ENCODE results near the gene WDR88. TPM values are rescaled to one million over a fixed set of nuclear protein-coding genes. Genes with fewer than 3 reads are reported as not detected.

WDR88 gene
- total and polyA plus RNA-seq, 2 donors (not counting 3 experiments of a cell fraction or from before 2014, with no cell fraction given): not detected

- BruUV-seq (replicated peaks): no TSS peak
- H3K9ac ChIP-seq (replicated peaks; ENCODE audit: extremely low read depth, insufficient read depth, low read length): no peak overlapping the region
- peaks cover 29 to 39% of the 10 kb centered on the region in 2 experiments for H3K27me3 ChIP-seq (ENCODE audit: control insufficient read depth in 2 of 2, insufficient read depth in 2 of 2, low read length in 2 of 2)
- no peaks in the 10 kb centered on the region for H3K9me3 ChIP-seq (replicated peaks; ENCODE audit: control insufficient read depth, insufficient read depth, low read length)
- ChIA-PET CTCF (interaction anchor here (0.6 to 1.3 kb wide), 5 partner anchors 11 to 206 kb away, joined by 3 to 4 read pairs (median 3); no protein-coding TSS in a partner anchor), POLR2A (no interaction called here)
- DNase-seq (ENCODE audit: low read depth, low spot score) (no peak), FAIRE-seq (no peak)
- no peaks in the 10 kb centered on the region for H4K20me1 ChIP-seq (replicated peaks; ENCODE audit: control insufficient read depth, extremely low read depth, insufficient read depth, low read length)
- no peak overlapping the region for H2AFZ ChIP-seq (ENCODE audit: low read depth, low read length)
- dilution Hi-C loops (cut with MboI; ENCODE audit: extremely low pct_ligation_motif_present, low sequenced_read_pairs): no loop called here
- no peaks in the 10 kb centered on the region for H3K79me2 ChIP-seq (ENCODE audit: control insufficient read depth, insufficient read depth, low read length)
- H3K4me3 ChIP-seq (replicated peaks in 1 of 3; ENCODE audit: insufficient read depth in 1 of 3, low read depth in 1 of 3, low read length in 3 of 3): no peak overlapping the region
- intact Hi-C loops (cut with micrococcal nuclease): no loop called here
- H3K4me2 ChIP-seq (ENCODE audit: insufficient read depth, low read length): no peak overlapping the region
- no peak overlapping the region for H3K27ac ChIP-seq (ENCODE audit: insufficient read depth, low read depth, low read length)
- no peaks in the 10 kb centered on the region for H3K36me3 ChIP-seq (ENCODE audit: control insufficient read depth in 2 of 2, extremely low read depth in 1 of 2, insufficient read depth in 2 of 2, low read length in 2 of 2)
- TF ChIP-seq EZH2 (IDR thresholded peaks at IDR 0.05; ENCODE audit: borderline replicate concordance, low read depth, low read length, severe bottlenecking) (no peak), JUN (IDR thresholded peaks at IDR 0.05; ENCODE audit: borderline replicate concordance, insufficient read depth, insufficient read length, low read depth) (no peak), POLR2AphosphoS5 (IDR thresholded peaks at IDR 0.05; ENCODE audit: insufficient read depth, low read depth, low read length) (no peak), CTCF (IDR thresholded peaks at IDR 0.05; ENCODE audit: extremely low read depth in 1 of 2, insufficient read depth in 1 of 2, low read depth in 1 of 2, low read length in 2 of 2) (no peak), POLR2A (IDR thresholded peaks at IDR 0.05; ENCODE audit: low read depth, low read length) (no peak), MAX (IDR thresholded peaks at IDR 0.05; ENCODE audit: insufficient read depth, insufficient read length) (no peak), GATA2 (IDR thresholded peaks at IDR 0.05; ENCODE audit: insufficient read depth, insufficient read length, low read depth, low read length) (no peak), FOS (IDR thresholded peaks at IDR 0.05; ENCODE audit: borderline replicate concordance, insufficient read depth, low read length) (no peak)
- H3K9me1 ChIP-seq (replicated peaks; ENCODE audit: control insufficient read depth, extremely low read depth, insufficient read depth, low read length): no peaks in the 10 kb centered on the region
- no peaks in the 10 kb centered on the region for H3K4me1 ChIP-seq (ENCODE audit: control insufficient read depth, extremely low read depth, insufficient read depth, low read length)
These were observed 93.0 kb downstream of the WDR88 start for GRCh38 chr19:33224694-33225457.

Other genes with a start within 250 kb of the WDR88 start
- 46.2 and 46.4 TPM in 2 replicates for gene CEP89, start 160.2 kb upstream of the WDR88 start, total RNA-seq
- 25.1 and 32.9 TPM in 2 replicates for gene CEP89, start 160.2 kb upstream of the WDR88 start, polyA plus RNA-seq
- gene FAAP24, start 159.9 kb upstream of the WDR88 start, total RNA-seq: 4.4 and 5.5 TPM in 2 replicates
- gene FAAP24, start 159.9 kb upstream of the WDR88 start, polyA plus RNA-seq: 2.0 and 2.3 TPM in 2 replicates
- gene RHPN2, start 67.2 kb upstream of the WDR88 start, total RNA-seq: 2.7 and 3.3 TPM in 2 replicates
- 1.9 and 2.3 TPM in 2 replicates for gene RHPN2, start 67.2 kb upstream of the WDR88 start, polyA plus RNA-seq
- gene GPATCH1, start 50.9 kb upstream of the WDR88 start, total RNA-seq: 8.1 and 9.2 TPM in 2 replicates
- gene GPATCH1, start 50.9 kb upstream of the WDR88 start, polyA plus RNA-seq: 3.5 and 4.5 TPM in 2 replicates
- gene LRP3, start 62.2 kb downstream of the WDR88 start, total RNA-seq: 17.8 and 19.4 TPM in 2 replicates
- gene LRP3, start 62.2 kb downstream of the WDR88 start, polyA plus RNA-seq: 14.3 and 23.6 TPM in 2 replicates
- not detected in 2 replicates for gene SLC7A10, start 93.7 kb downstream of the WDR88 start, total RNA-seq
- gene SLC7A10, start 93.7 kb downstream of the WDR88 start, polyA plus RNA-seq: not detected in 2 replicates
- gene CEBPA, start 170.4 kb downstream of the WDR88 start, total RNA-seq: not detected in 2 replicates
- 0.05 and 0.06 TPM in 2 replicates for gene CEBPA, start 170.4 kb downstream of the WDR88 start, polyA plus RNA-seq
- 24.3 and 24.6 TPM in 2 replicates for gene CEBPG, start 241.6 kb downstream of the WDR88 start, total RNA-seq
- 7.7 and 10.2 TPM in 2 replicates for gene CEBPG, start 241.6 kb downstream of the WDR88 start, polyA plus RNA-seq